HUES64 (cell line): ENCODE results near the gene FAM234B.

Experiments
- H3K27ac ChIP-seq: 2 replicates; pipeline ENCODE4 v1.7.0; 2013; ENCODE audit warnings: low read depth, low read length, inconsistent platforms
- H3K27me3 ChIP-seq: 2 replicates; pipeline ENCODE4 v1.6.1; 2013; ENCODE audit warnings: mild to moderate bottlenecking, low read length; ENCODE audit not compliant: insufficient read depth
- H3K36me3 ChIP-seq: 2 replicates; pipeline ENCODE4 v1.6.1; 2013; ENCODE audit warnings: mild to moderate bottlenecking, low read length; ENCODE audit not compliant: insufficient read depth
- H3K4me1 ChIP-seq: 2 replicates; pipeline ENCODE4 v1.6.1; 2013; ENCODE audit warnings: mild to moderate bottlenecking, low read length, moderate library complexity; ENCODE audit not compliant: insufficient read depth
- H3K4me3 ChIP-seq: 2 replicates; pipeline ENCODE4 v1.5.1; 2013; ENCODE audit warnings: mild to moderate bottlenecking, low read length, moderate library complexity
- H3K9ac ChIP-seq: 2 replicates; pipeline ENCODE4 v1.6.1; 2013; ENCODE audit warnings: mild to moderate bottlenecking, low read depth, low read length
- H3K9me3 ChIP-seq: 2 replicates; pipeline ENCODE4 v1.6.1; 2013; ENCODE audit warnings: low read depth, low read length; ENCODE audit not compliant: insufficient read depth
- WGBS: fragments of 150-250, 120-280 bp; methylation state at CpG from one replicate; pipeline ENCODE4 v1.1.7; 2013; ENCODE audit warnings: missing lambda C conversion rate; 5-methylcytosine and 5-hydroxymethylcytosine counted together

The FAM234B gene

DNA sequence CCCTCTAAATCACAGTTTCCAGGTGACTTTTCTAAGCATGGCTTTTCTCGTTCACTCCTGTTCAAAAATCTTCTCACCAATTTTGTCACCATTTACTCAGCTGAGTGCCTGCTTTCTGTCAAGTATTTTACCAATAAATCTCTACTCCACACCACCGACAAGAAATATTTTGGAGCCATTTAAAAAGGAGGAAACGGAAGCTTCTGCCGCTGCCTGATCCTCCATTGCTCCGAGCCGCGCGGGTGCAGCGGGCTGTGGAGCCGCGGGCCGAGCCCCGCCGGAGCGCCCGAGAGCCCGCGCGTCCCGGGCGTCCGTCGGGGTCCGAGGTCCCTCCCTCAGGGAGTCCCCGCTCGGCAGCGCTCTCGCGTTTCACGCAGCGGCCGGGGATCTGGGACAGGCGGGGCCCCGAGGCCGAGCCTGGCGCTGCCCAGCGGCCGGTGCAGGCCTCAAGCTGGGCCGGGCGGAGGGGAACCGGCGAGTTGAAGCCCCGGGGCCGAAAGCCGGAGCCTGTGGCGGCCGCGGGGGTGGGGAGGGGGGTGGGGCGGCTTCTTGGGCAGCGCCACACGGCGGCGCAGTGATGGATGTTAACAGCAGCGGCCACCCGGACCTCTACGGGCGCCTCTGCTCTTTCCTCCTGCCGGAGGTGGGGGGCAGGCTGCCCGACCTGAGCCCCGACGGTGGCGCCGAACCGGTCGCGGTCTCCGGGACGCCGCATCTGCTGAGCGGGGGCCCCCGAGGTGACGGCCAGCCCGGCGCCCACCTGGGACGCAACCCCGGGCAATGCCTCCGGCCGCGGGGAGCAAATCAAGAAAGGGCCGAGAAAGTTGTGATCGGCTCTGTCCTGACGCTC, 43.0 kb upstream of the FAM234B start:
- Histone ChIP-seq H3K4me3 (peak overlapping the region; percentile 78), H3K4me1 (peaks cover 9% of the 10 kb centered on the region), H3K27ac (peak overlapping the region; percentile 46; the same call in 1 of the 2 replicates), H3K36me3 (no peaks in the 10 kb centered on the region), H3K9ac (peak overlapping the region; percentile 68), H3K27me3 (peaks cover 23% of the 10 kb centered on the region), H3K9me3 (no peaks in the 10 kb centered on the region)
- WGBS, result 1% methylated on average over 82 of the region's 82 CpGs

- peak overlapping the region; percentile 78 for H3K4me3 ChIP-seq
- peaks cover 15% of the 10 kb centered on the region for H3K4me1 ChIP-seq
- no peak overlapping the region; the same call in 1 of the 2 replicates for H3K27ac ChIP-seq
- peaks cover 23% of the 10 kb centered on the region for H3K27me3 ChIP-seq
- H3K9ac ChIP-seq, result peak overlapping the region; percentile 68; the same call in 1 of the 2 replicates
- no peaks in the 10 kb centered on the region for H3K9me3 ChIP-seq
- no peaks in the 10 kb centered on the region for H3K36me3 ChIP-seq
- 52% methylated on average over 16 of the region's 16 CpGs for WGBS
Measured at GRCh38 chr12:13001775-13002040, 42.5 kb upstream of the FAM234B start.

DNA sequence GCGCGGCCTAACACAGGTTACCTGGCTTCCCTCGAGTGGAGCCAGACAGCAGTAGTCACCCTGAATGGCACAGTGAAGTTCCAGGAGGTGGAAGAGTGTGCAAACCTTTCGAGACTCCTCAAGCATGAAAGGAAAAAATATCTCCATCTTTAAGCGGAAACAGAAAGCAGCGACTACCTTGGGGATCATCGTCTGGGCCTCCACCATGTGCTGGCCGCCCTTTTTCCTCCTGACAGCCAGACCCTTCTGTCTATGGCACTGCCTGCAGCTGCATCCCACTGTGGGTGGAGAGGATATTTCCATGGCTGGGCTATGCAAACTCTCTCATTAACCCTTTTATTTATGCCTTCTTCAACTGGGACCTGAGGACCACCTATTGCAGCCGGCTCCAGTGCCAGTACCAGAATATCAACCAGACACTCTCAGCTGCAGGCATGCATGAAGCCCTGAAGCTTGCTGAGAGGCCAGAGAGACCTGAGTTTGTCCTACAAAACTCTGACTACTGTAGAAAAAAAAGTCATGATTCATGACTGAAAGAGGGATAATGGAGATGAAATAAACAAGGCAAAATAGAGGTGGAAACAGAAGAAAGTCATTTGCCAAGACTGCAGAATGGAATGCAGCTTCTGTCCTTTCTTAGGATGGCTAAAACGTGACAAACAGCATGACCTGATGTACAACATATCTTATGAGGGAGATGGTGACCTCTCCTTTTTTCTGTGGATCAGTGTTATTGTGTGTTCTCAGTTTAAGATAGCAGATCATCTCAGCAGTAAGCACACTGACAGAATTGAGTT, 41.7 kb upstream of the FAM234B start:
- 95% methylated on average over 10 of the region's 10 CpGs for WGBS
- Histone ChIP-seq H3K4me3 (no peak overlapping the region), H3K27ac (no peak overlapping the region), H3K36me3 (no peaks in the 10 kb centered on the region), H3K9me3 (no peaks in the 10 kb centered on the region), H3K9ac (no peak overlapping the region), H3K27me3 (peaks cover 23% of the 10 kb centered on the region), H3K4me1 (peaks cover 15% of the 10 kb centered on the region)

DNA sequence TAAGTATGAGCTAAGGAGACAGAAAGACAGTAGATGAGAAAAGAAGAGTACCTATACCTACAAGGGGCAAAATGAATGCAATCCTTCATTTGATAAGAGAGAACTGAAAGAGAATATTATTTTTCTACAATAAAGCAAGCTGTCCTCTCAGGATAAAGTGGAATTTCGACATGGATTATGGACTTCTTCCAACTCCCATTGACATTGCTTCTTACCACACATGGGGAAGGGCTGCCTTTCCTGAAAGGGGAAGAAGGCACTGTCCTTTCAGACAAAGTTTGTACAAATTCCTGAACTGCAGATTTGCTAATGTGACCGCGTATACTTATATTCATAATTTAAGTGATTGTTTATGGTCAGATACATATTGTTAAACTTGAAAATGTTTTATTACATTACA, 39.8 kb upstream of the FAM234B start:
- Histone ChIP-seq H3K36me3 (no peaks in the 10 kb centered on the region), H3K9ac (no peak overlapping the region), H3K27me3 (peaks cover 23% of the 10 kb centered on the region), H3K4me3 (no peak overlapping the region), H3K4me1 (peaks cover 15% of the 10 kb centered on the region), H3K27ac (no peak overlapping the region), H3K9me3 (no peaks in the 10 kb centered on the region)
- WGBS, result 86% methylated on average over 1 of the region's 3 CpGs

GRCh38 chr12:13004986-13005385, 39.2 kb upstream of the FAM234B start:
- H3K27ac ChIP-seq, result no peak overlapping the region
- H3K4me1 ChIP-seq, result peaks cover 15% of the 10 kb centered on the region
- no peaks in the 10 kb centered on the region for H3K9me3 ChIP-seq
- no peak overlapping the region for H3K4me3 ChIP-seq
- no peaks in the 10 kb centered on the region for H3K36me3 ChIP-seq
- WGBS, result 71% methylated on average over 3 of the region's 3 CpGs
- peaks cover 23% of the 10 kb centered on the region for H3K27me3 ChIP-seq
- H3K9ac ChIP-seq, result no peak overlapping the region

- H3K36me3 ChIP-seq, result no peaks in the 10 kb centered on the region
- H3K4me3 ChIP-seq, result no peak overlapping the region
Measured at GRCh38 chr12:13005649-13006048, 38.5 kb upstream of the FAM234B start.

GRCh38 chr12:13007496-13008233, 36.5 kb upstream of the FAM234B start:
- Histone ChIP-seq H3K27me3 (peaks cover 10% of the 10 kb centered on the region), H3K9ac (no peak overlapping the region), H3K4me3 (no peak overlapping the region), H3K9me3 (no peaks in the 10 kb centered on the region), H3K36me3 (no peaks in the 10 kb centered on the region), H3K4me1 (peaks cover 11% of the 10 kb centered on the region), H3K27ac (no peak overlapping the region)
- 93% methylated on average over 7 of the region's 7 CpGs for WGBS

More at GRCh38 chr12:13005649-13006048, 38.5 kb upstream of the FAM234B start:
- no peaks in the 10 kb centered on the region for H3K9me3 ChIP-seq
- no peak overlapping the region for H3K9ac ChIP-seq
- H3K27me3 ChIP-seq, result peaks cover 23% of the 10 kb centered on the region
- peaks cover 15% of the 10 kb centered on the region for H3K4me1 ChIP-seq
- 0 out of 2 replicates have a peak overlapping the region, but pooled peaks have one; percentile 6 for H3K27ac ChIP-seq
- 51% methylated on average over 2 of the region's 2 CpGs for WGBS

- WGBS, result 93% methylated on average over 5 of the region's 5 CpGs
- no peak overlapping the region for H3K4me3 ChIP-seq
- peaks cover 11% of the 10 kb centered on the region for H3K4me1 ChIP-seq
- H3K27ac ChIP-seq, result no peak overlapping the region
- H3K9ac ChIP-seq, result no peak overlapping the region
- H3K36me3 ChIP-seq, result no peaks in the 10 kb centered on the region
- H3K9me3 ChIP-seq, result no peaks in the 10 kb centered on the region
- H3K27me3 ChIP-seq, result no peaks in the 10 kb centered on the region
Measured at GRCh38 chr12:13008741-13009380, 35.3 kb upstream of the FAM234B start.

- Histone ChIP-seq H3K4me3 (no peak overlapping the region), H3K27me3 (no peaks in the 10 kb centered on the region), H3K27ac (no peak overlapping the region), H3K9me3 (no peaks in the 10 kb centered on the region), H3K4me1 (peaks cover 6% of the 10 kb centered on the region), H3K36me3 (no peaks in the 10 kb centered on the region), H3K9ac (no peak overlapping the region)
- WGBS, result 90% methylated on average over 6 of the region's 6 CpGs
Measured at GRCh38 chr12:13011098-13011497, 33.1 kb upstream of the FAM234B start.

DNA sequence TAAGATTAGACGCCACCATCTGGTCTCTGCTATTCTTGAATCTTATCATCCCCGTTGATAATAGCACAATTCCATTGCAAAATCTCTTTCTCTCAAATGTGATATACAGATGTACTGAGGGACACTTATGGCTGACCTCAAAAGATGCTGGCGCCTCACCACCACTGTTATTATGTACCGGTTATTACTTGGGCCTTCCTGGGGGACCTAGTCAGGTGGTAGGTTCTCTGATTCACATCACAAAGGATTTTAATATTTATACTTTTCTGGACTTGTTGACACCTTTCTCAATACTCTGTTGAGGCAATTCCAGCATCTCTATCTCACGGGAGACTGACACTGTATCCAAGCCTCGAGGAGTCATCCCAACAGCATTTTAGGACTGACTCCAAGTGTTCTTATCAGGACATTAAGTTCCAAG, 21.3 kb upstream of the FAM234B start:
- H3K27ac ChIP-seq, result no peak overlapping the region
- WGBS, result 94% methylated on average over 6 of the region's 6 CpGs
- no peaks in the 10 kb centered on the region for H3K9me3 ChIP-seq
- H3K4me1 ChIP-seq, result no peaks in the 10 kb centered on the region
- no peak overlapping the region for H3K4me3 ChIP-seq
- no peaks in the 10 kb centered on the region for H3K36me3 ChIP-seq
- no peaks in the 10 kb centered on the region for H3K27me3 ChIP-seq
- H3K9ac ChIP-seq, result no peak overlapping the region
